ENCODE data around the gene UMPS.

The UMPS gene

DNA sequence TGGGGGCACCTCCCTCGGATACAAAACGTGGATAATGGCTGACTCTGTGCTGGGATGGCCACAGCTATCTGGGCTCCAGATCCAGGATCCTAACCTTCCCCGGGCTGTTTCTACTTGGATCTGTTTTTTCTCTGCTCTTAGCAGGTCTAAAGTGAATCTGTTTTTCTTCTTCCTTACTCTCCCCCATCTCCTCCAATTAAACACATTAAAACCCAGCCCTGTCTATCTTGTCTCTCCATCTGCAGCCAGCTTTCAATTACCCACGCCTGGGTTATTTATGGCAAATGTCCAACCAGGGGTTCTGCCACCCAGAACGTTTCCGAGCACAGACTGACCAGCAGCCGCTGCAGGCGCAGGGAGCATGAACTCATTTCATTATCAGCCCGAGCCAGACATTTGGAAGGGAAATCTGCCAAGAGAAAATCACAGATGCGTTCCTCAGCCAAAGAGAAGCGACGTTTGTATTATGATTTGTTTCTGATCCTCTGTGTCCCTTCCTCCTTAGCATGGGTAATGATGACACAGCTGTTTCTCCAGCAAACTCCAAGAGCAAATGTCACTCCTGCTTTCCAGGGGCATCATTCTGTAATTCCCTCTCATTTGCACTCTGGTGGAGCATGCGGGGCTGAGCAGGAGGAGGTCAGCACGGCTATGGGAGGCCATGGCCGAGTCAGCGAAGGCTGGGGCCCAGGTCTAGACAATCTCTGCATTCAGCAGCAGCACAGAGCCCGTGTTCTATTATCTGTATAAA lies 42.0 kb downstream of the UMPS start:
- H3K4me2 ChIP-seq (ENCODE audit: low read depth, low read length), result peak overlapping the region; percentile 12; the same call in 1 of the 2 replicates
- H3K4me1 ChIP-seq (ENCODE audit: low read length), result peaks cover 61% of the 10 kb centered on the region

DNA sequence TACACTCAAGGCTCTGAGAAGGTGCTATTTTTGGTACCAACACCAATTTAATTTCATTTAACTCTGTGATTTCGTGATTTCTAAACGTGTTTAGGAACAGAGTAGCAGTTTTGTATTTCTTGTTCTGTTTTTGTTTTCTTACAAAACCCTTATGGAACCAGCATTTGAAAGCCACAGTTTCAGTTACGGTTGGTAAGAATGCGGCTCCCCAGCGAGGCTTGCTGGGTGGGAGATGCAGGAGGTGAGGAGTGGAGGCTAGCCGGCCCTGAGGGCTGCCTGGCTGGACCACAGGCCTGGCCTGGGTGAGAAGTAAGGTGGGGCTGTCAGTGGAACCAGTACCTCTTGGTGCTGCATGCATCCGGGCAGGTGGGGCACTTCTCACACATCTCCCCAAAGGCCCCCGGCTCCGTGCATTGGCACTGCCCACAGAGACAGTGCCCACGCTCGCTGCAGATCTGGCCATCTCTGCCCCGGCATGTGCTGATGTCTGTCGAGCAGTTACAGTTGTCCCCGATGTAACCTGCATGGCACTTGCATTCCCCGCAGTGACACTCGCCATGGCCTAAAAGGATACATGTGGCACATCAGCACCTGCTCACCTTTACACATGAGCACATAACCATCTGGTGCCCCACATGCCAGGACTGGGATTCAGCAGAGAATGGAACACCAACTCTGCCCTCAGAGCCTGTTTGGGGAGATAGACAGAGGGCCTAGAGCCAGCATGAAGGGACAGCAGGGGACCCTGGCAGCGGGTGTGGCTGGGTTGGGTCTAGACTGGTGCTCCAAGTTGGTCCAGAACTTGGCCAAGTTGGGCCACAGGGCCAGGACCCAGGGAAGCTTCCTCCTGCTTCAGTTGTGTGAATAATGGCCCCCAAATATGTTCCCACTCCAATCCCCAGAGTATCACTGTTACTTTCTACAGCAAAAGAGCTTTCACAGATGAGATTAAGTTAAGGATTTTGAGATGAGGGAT lies 43.4 kb downstream of the UMPS start:
- H3K4me2 ChIP-seq (ENCODE audit: low read depth, low read length), result peak overlapping the region; percentile 14
- H3K79me2 ChIP-seq (ENCODE audit: low read length), result no peaks in the 10 kb centered on the region
- TF ChIP-seq, protein P1, sequence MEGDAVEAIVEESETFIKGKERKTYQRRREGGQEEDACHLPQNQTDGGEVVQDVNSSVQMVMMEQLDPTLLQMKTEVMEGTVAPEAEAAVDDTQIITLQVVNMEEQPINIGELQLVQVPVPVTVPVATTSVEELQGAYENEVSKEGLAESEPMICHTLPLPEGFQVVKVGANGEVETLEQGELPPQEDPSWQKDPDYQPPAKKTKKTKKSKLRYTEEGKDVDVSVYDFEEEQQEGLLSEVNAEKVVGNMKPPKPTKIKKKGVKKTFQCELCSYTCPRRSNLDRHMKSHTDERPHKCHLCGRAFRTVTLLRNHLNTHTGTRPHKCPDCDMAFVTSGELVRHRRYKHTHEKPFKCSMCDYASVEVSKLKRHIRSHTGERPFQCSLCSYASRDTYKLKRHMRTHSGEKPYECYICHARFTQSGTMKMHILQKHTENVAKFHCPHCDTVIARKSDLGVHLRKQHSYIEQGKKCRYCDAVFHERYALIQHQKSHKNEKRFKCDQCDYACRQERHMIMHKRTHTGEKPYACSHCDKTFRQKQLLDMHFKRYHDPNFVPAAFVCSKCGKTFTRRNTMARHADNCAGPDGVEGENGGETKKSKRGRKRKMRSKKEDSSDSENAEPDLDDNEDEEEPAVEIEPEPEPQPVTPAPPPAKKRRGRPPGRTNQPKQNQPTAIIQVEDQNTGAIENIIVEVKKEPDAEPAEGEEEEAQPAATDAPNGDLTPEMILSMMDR (IDR thresholded peaks at IDR 0.05; ENCODE audit: low read length), result no peak
- TF ChIP-seq EZH2 (optimal IDR thresholded peaks at IDR 0.05; ENCODE audit: low read depth, low read length) (no peak), EZH2phosphoT487 (IDR thresholded peaks at IDR 0.05; ENCODE audit: low read length) (no peak)
- H3K9me3 ChIP-seq (replicated peaks; ENCODE audit: insufficient read depth, low read length), result no peaks in the 10 kb centered on the region
- no peak overlapping the region for H3K9ac ChIP-seq (ENCODE audit: low read length)
- H3F3A ChIP-seq (ENCODE audit: insufficient read depth, low read length), result peaks cover 35% of the 10 kb centered on the region
- peak; percentile 73 for DNase-seq
- H2AFZ ChIP-seq (ENCODE audit: low read length), result no peak overlapping the region; the same call in 1 of the 2 replicates
- H3K27ac ChIP-seq (ENCODE audit: low read length), result peak overlapping the region; percentile 85
- H3K4me3 ChIP-seq (ENCODE audit: low read length), result no peak overlapping the region
- H3K36me3 ChIP-seq (replicated peaks; ENCODE audit: insufficient read depth, low read length), result no peaks in the 10 kb centered on the region
- H3K4me1 ChIP-seq (ENCODE audit: low read length), result peaks cover 66% of the 10 kb centered on the region
- no peaks in the 10 kb centered on the region for H3K27me3 ChIP-seq (replicated peaks; ENCODE audit: insufficient read depth, low read length)
- no peaks in the 10 kb centered on the region for H4K20me1 ChIP-seq (ENCODE audit: insufficient read depth, low read length)
- H3K9me2 ChIP-seq (replicated peaks; ENCODE audit: insufficient read depth, low read length), result no peaks in the 10 kb centered on the region

More for the DNA sequence above, 42.0 kb downstream of the UMPS start:
- no peaks in the 10 kb centered on the region for H3K27me3 ChIP-seq (replicated peaks; ENCODE audit: insufficient read depth, low read length)
- H3F3A ChIP-seq (ENCODE audit: insufficient read depth, low read length), result peaks cover 35% of the 10 kb centered on the region
- H3K36me3 ChIP-seq (replicated peaks; ENCODE audit: insufficient read depth, low read length), result no peaks in the 10 kb centered on the region
- H3K9me2 ChIP-seq (replicated peaks; ENCODE audit: insufficient read depth, low read length), result no peaks in the 10 kb centered on the region
- no peaks in the 10 kb centered on the region for H3K9me3 ChIP-seq (replicated peaks; ENCODE audit: insufficient read depth, low read length)
- no peak overlapping the region for H3K9ac ChIP-seq (ENCODE audit: low read length)
- H3K4me3 ChIP-seq (ENCODE audit: low read length), result no peak overlapping the region
- no peak for DNase-seq
- H3K79me2 ChIP-seq (ENCODE audit: low read length), result no peaks in the 10 kb centered on the region
- no peak overlapping the region for H2AFZ ChIP-seq (ENCODE audit: low read length)
- no peaks in the 10 kb centered on the region for H4K20me1 ChIP-seq (ENCODE audit: insufficient read depth, low read length)
- TF ChIP-seq EZH2 (optimal IDR thresholded peaks at IDR 0.05; ENCODE audit: low read depth, low read length) (no peak), EZH2phosphoT487 (IDR thresholded peaks at IDR 0.05; ENCODE audit: low read length) (no peak)
- TF ChIP-seq, protein P1 (IDR thresholded peaks at IDR 0.05; ENCODE audit: low read length), result no peak
- H3K27ac ChIP-seq (ENCODE audit: low read length), result peak overlapping the region; percentile 85; the same call in 1 of the 2 replicates

DNA sequence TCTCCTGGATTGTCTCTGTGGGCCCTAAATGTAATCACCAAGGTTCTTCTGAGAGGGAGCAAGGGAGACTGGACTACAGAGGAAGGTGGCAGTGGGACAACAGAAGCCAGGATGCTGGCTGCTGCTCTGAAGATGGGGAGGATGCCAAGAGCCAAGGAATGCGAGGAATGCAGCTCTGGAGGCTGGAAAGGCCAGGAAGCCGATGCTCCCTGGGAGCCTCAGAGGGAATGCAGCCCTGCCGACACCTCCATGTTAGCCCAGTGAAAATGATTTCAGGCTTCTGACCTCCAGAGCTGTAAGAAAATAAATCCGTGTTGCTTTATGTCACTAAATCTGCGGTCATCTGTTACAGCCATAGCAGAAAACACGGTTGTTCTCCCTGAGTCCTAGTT lies 44.1 kb downstream of the UMPS start:
- H3K4me3 ChIP-seq (ENCODE audit: low read length), result no peak overlapping the region
- no peaks in the 10 kb centered on the region for H3K27me3 ChIP-seq (replicated peaks; ENCODE audit: insufficient read depth, low read length)
- H3F3A ChIP-seq (ENCODE audit: insufficient read depth, low read length), result peaks cover 35% of the 10 kb centered on the region
- H2AFZ ChIP-seq (ENCODE audit: low read length), result no peak overlapping the region
- H3K36me3 ChIP-seq (replicated peaks; ENCODE audit: insufficient read depth, low read length), result no peaks in the 10 kb centered on the region
- no peak for DNase-seq
- TF ChIP-seq EZH2phosphoT487 (IDR thresholded peaks at IDR 0.05; ENCODE audit: low read length) (no peak), EZH2 (optimal IDR thresholded peaks at IDR 0.05; ENCODE audit: low read depth, low read length) (no peak)
- TF ChIP-seq, protein P1 (IDR thresholded peaks at IDR 0.05; ENCODE audit: low read length), result no peak
- peaks cover 59% of the 10 kb centered on the region for H3K4me1 ChIP-seq (ENCODE audit: low read length)
- H4K20me1 ChIP-seq (ENCODE audit: insufficient read depth, low read length), result no peaks in the 10 kb centered on the region
- H3K27ac ChIP-seq (ENCODE audit: low read length), result peak overlapping the region; percentile 85; the same call in 1 of the 2 replicates
- H3K9ac ChIP-seq (ENCODE audit: low read length), result no peak overlapping the region
- H3K9me3 ChIP-seq (replicated peaks; ENCODE audit: insufficient read depth, low read length), result no peaks in the 10 kb centered on the region
- no peaks in the 10 kb centered on the region for H3K9me2 ChIP-seq (replicated peaks; ENCODE audit: insufficient read depth, low read length)
- H3K4me2 ChIP-seq (ENCODE audit: low read depth, low read length), result no peak overlapping the region
- H3K79me2 ChIP-seq (ENCODE audit: low read length), result no peaks in the 10 kb centered on the region

All from MM.1S (cell line).